ENCODE results near the gene GALNT11. TPM values are rescaled to one million over a fixed set of nuclear protein-coding genes. Genes with fewer than 3 reads are reported as not detected.

The GALNT11 gene
- total RNA-seq, 4 donors from 2014 or later = 19.4 to 42.9 (median 27.2) TPM

DNA sequence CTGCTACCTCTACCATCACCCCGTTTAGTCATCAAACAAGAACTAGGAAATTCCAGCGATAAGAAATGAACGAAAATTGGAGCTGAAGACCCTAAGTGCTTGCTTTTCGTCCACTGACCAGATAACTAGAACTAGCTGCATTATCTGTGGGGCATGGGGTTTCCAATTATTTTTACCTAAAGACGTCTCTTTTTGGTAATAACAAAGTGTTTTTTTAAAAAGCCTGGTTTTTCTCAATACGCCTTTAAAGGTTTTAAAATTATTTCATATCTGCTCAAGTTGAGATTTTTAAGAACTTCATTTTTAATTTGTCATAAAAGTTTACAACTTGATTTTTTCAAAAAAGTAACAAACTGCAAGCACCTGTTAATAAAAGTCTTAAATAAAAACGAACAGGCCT lies 104.2 kb downstream of the GALNT11 start:
- DNase-seq = no peak
- no peaks in the 10 kb centered on the region for H3K4me1 ChIP-seq
- peaks cover 0 to 69% (median 0%) of the 10 kb centered on the region in 3 donors for H3K36me3 ChIP-seq
- H3K27me3 ChIP-seq = no peaks in the 10 kb centered on the region
- H3K27ac ChIP-seq = no peak overlapping the region
- TF ChIP-seq POLR2A (IDR thresholded peaks at IDR 0.05) (no peak), CTCF (IDR thresholded peaks at IDR 0.05) (no peak)
- peaks cover 0 to 6% (median 0%) of the 10 kb centered on the region in 4 donors for H3K9me3 ChIP-seq
- no peak overlapping the region for H3K4me3 ChIP-seq

- Histone ChIP-seq H3K9me3 (peaks cover 0 to 6% (median 0%) of the 10 kb centered on the region in 4 donors), H3K27ac (no peak overlapping the region), H3K36me3 (peaks cover 0 to 62% (median 0%) of the 10 kb centered on the region in 3 donors), H3K4me1 (no peaks in the 10 kb centered on the region), H3K27me3 (no peaks in the 10 kb centered on the region), H3K4me3 (no peak overlapping the region)
- TF ChIP-seq POLR2A (IDR thresholded peaks at IDR 0.05) (no peak), CTCF (IDR thresholded peaks at IDR 0.05) (no peak)
- DNase-seq = no peak
Observed at GRCh38 chr7:152130658-152131590, 105.5 kb downstream of the GALNT11 start.

GRCh38 chr7:152131981-152132494 lies 106.6 kb downstream of the GALNT11 start:
- no peak for TF ChIP-seq CTCF (IDR thresholded peaks at IDR 0.05)
- H3K36me3 ChIP-seq = peaks cover 0 to 66% (median 0%) of the 10 kb centered on the region in 3 donors
- H3K27ac ChIP-seq = no peak overlapping the region
- no peaks in the 10 kb centered on the region for H3K4me1 ChIP-seq
- H3K9me3 ChIP-seq = peaks cover 0 to 6% (median 0%) of the 10 kb centered on the region in 4 donors
- H3K27me3 ChIP-seq = no peaks in the 10 kb centered on the region
- H3K4me3 ChIP-seq = no peak overlapping the region
- DNase-seq = no peak

- TF ChIP-seq CTCF (IDR thresholded peaks at IDR 0.05) (no peak), POLR2A (IDR thresholded peaks at IDR 0.05) (no peak)
- Histone ChIP-seq H3K27me3 (no peaks in the 10 kb centered on the region), H3K36me3 (peaks cover 0 to 69% (median 0%) of the 10 kb centered on the region in 3 donors), H3K9me3 (peaks cover 0 to 6% (median 0%) of the 10 kb centered on the region in 4 donors), H3K4me3 (no peak overlapping the region), H3K4me1 (no peaks in the 10 kb centered on the region), H3K27ac (no peak overlapping the region)
- DNase-seq = no peak
Observed at GRCh38 chr7:152132812-152133211, 107.3 kb downstream of the GALNT11 start.

- DNase-seq = no peak
- H3K36me3 ChIP-seq = peaks cover 0 to 71% (median 0%) of the 10 kb centered on the region in 3 donors
- no peak overlapping the region for H3K4me3 ChIP-seq
- TF ChIP-seq POLR2A (IDR thresholded peaks at IDR 0.05) (no peak), CTCF (IDR thresholded peaks at IDR 0.05) (no peak)
- H3K27ac ChIP-seq = no peak overlapping the region
- H3K4me1 ChIP-seq = no peaks in the 10 kb centered on the region
- H3K9me3 ChIP-seq = peaks cover 0 to 3% (median 0%) of the 10 kb centered on the region in 4 donors
- H3K27me3 ChIP-seq = no peaks in the 10 kb centered on the region
Observed at GRCh38 chr7:152133804-152134203, 108.3 kb downstream of the GALNT11 start.

Measured in Peyer's patch (tissue), 4 donors.